ENCODE data around the gene BCL11B.

BCL11B gene

GRCh38 chr14:99267837-99268781 lies 3.9 kb downstream of the BCL11B start:
- no peak for DNase-seq (ENCODE audit: low spot score)

- no peak for DNase-seq (ENCODE audit: low spot score)
These were observed 4.6 kb downstream of the BCL11B start for GRCh38 chr14:99267381-99267780.

- DNase-seq (ENCODE audit: low spot score) = peak; percentile 57
These were observed 5.5 kb downstream of the BCL11B start for GRCh38 chr14:99266181-99267178.

- DNase-seq (ENCODE audit: low spot score) = no peak
These were observed 6.4 kb downstream of the BCL11B start for GRCh38 chr14:99265571-99265970.

GRCh38 chr14:99264691-99265450 lies 7.1 kb downstream of the BCL11B start:
- no peak for DNase-seq (ENCODE audit: low spot score)

GRCh38 chr14:99263564-99264330 lies 8.2 kb downstream of the BCL11B start:
- no peak for DNase-seq (ENCODE audit: low spot score)

- DNase-seq (ENCODE audit: low spot score) = peak; percentile 30
These were observed 9.0 kb downstream of the BCL11B start for GRCh38 chr14:99262977-99263448.

GRCh38 chr14:99261912-99262787 lies 9.8 kb downstream of the BCL11B start:
- no peak for DNase-seq (ENCODE audit: low spot score)

GRCh38 chr14:99260587-99261551 lies 11.1 kb downstream of the BCL11B start:
- DNase-seq (ENCODE audit: low spot score) = no peak

- DNase-seq (ENCODE audit: low spot score) = no peak
These were observed 11.9 kb downstream of the BCL11B start for GRCh38 chr14:99260116-99260515.

- no peak for DNase-seq (ENCODE audit: low spot score)
These were observed 12.9 kb downstream of the BCL11B start for GRCh38 chr14:99258876-99259726.

GRCh38 chr14:99258341-99258861 lies 13.6 kb downstream of the BCL11B start:
- peak; percentile 44 for DNase-seq (ENCODE audit: low spot score)

GRCh38 chr14:99257673-99258221 lies 14.2 kb downstream of the BCL11B start:
- DNase-seq (ENCODE audit: low spot score) = no peak

GRCh38 chr14:99257122-99257672 lies 14.8 kb downstream of the BCL11B start:
- DNase-seq (ENCODE audit: low spot score) = no peak

- DNase-seq (ENCODE audit: low spot score) = no peak
These were observed 15.5 kb downstream of the BCL11B start for GRCh38 chr14:99256483-99256874.

GRCh38 chr14:99255621-99256482 lies 16.1 kb downstream of the BCL11B start:
- DNase-seq (ENCODE audit: low spot score) = no peak

Measured in iPS-NIHi11 (cell line).